Measurements from ENCODE around the gene ARHGAP24. TPM values are rescaled to one million over a fixed set of nuclear protein-coding genes. Genes with fewer than 3 reads are reported as not detected.

The ARHGAP24 gene
- total RNA-seq, 4 donors from 2014 or later, result 3.6 to 35.3 (median 7.2) TPM

- Histone ChIP-seq H3K9me3 (no peaks in the 10 kb centered on the region), H3K4me3 (no peak overlapping the region), H3K27me3 (no peaks in the 10 kb centered on the region), H3K4me1 (no peaks in the 10 kb centered on the region), H3K27ac (no peak overlapping the region), H3K36me3 (no peaks in the 10 kb centered on the region)
- no peak for DNase-seq
- no peak for TF ChIP-seq POLR2A (IDR thresholded peaks at IDR 0.05)
- TF ChIP-seq CTCF (IDR thresholded peaks at IDR 0.05), result no peak
- intact Hi-C loops (cut with DNase I), result no loop called here
- 76 to 77% methylated on average over 3 of the region's 3 CpGs for WGBS, 2 donors
Measured at GRCh38 chr4:85952528-85952927, 477.6 kb downstream of the ARHGAP24 start.

- no peaks in the 10 kb centered on the region for H3K9me3 ChIP-seq
- H3K36me3 ChIP-seq, result no peaks in the 10 kb centered on the region
- 65 to 75% methylated on average over 3 of the region's 3 CpGs for WGBS, 2 donors
- H3K4me3 ChIP-seq, result no peak overlapping the region
- no peak overlapping the region for H3K27ac ChIP-seq
- H3K27me3 ChIP-seq, result no peaks in the 10 kb centered on the region
- TF ChIP-seq CTCF (IDR thresholded peaks at IDR 0.05) (no peak), POLR2A (IDR thresholded peaks at IDR 0.05) (no peak)
- no peaks in the 10 kb centered on the region for H3K4me1 ChIP-seq
- no peak for DNase-seq
- intact Hi-C loops (cut with DNase I), result no loop called here
Measured at GRCh38 chr4:85952972-85953650, 478.2 kb downstream of the ARHGAP24 start.

- intact Hi-C loops (cut with DNase I), result no loop called here
Measured at GRCh38 chr4:85953651-85954018, 478.7 kb downstream of the ARHGAP24 start.

GRCh38 chr4:85955620-85956292, 480.8 kb downstream of the ARHGAP24 start:
- TF ChIP-seq CTCF (IDR thresholded peaks at IDR 0.05) (no peak), POLR2A (IDR thresholded peaks at IDR 0.05) (no peak)
- no peak overlapping the region for H3K27ac ChIP-seq
- DNase-seq, result no peak
- no peaks in the 10 kb centered on the region for H3K36me3 ChIP-seq
- H3K4me3 ChIP-seq, result no peak overlapping the region
- intact Hi-C loops (cut with DNase I), result no loop called here
- no peaks in the 10 kb centered on the region for H3K27me3 ChIP-seq
- H3K9me3 ChIP-seq, result no peaks in the 10 kb centered on the region
- H3K4me1 ChIP-seq, result no peaks in the 10 kb centered on the region

More at GRCh38 chr4:85953651-85954018, 478.7 kb downstream of the ARHGAP24 start:
- H3K36me3 ChIP-seq, result no peaks in the 10 kb centered on the region
- no peaks in the 10 kb centered on the region for H3K9me3 ChIP-seq
- no peak overlapping the region for H3K27ac ChIP-seq
- DNase-seq, result no peak
- H3K4me1 ChIP-seq, result no peaks in the 10 kb centered on the region
- TF ChIP-seq POLR2A (IDR thresholded peaks at IDR 0.05) (no peak), CTCF (IDR thresholded peaks at IDR 0.05) (no peak)
- no peaks in the 10 kb centered on the region for H3K27me3 ChIP-seq
- no peak overlapping the region for H3K4me3 ChIP-seq
- WGBS, 2 donors, result 66 to 82% methylated on average over 3 of the region's 3 CpGs

- no peak overlapping the region for H3K4me3 ChIP-seq
- no peaks in the 10 kb centered on the region for H3K27me3 ChIP-seq
- no peaks in the 10 kb centered on the region for H3K36me3 ChIP-seq
- TF ChIP-seq POLR2A (IDR thresholded peaks at IDR 0.05) (no peak), CTCF (IDR thresholded peaks at IDR 0.05) (no peak)
- H3K27ac ChIP-seq, result no peak overlapping the region
- intact Hi-C loops (cut with DNase I), result no loop called here
- H3K9me3 ChIP-seq, result no peaks in the 10 kb centered on the region
- H3K4me1 ChIP-seq, result no peaks in the 10 kb centered on the region
- DNase-seq, result no peak
- 92 to 96% methylated on average over 13 to 17 of the region's 17 CpGs for WGBS, 2 donors
Measured at GRCh38 chr4:85956293-85956945, 481.5 kb downstream of the ARHGAP24 start.

Measured in esophagus squamous epithelium (tissue), 5 donors.